ENCODE data around the gene BEND6. TPM values are rescaled to one million over a fixed set of nuclear protein-coding genes. Genes with fewer than 3 reads are reported as not detected.

BEND6 gene
- total RNA-seq, 4 donors from 2014 or later, result 0.98 to 1.8 (median 1.5) TPM; not detected in 1

GRCh38 chr6:56930846-56931245 is 24.1 kb upstream of the BEND6 start:
- TF ChIP-seq CTCF (IDR thresholded peaks at IDR 0.05; ENCODE audit: low read depth), result no peak

DNA sequence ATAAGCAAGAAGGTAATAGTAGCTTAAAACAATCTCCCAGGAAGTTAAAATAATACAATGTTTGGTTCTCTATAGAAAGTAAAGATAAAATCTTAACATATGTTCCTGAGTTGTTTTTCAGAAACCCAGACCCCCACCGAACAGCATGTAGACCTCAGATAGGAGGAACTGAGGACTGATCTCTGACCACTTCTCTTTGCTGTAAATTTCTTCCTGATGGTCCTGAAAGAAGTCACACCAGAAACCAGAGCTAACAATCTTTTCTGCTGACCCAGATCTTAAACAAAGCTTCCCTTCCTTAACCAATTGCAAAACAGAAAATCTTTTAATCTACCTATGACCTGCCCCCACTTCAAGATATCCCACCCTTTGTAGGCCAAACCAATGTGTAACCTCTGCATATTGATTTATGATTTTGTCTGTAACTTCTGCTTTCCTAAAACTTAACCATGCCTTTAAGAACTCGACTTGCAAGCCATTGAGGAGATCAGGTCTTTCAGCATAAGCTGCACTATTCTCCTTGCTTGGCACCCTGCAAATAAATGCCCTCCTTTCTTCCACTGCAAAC is 21.9 kb upstream of the BEND6 start:
- TF ChIP-seq CTCF (IDR thresholded peaks at IDR 0.05; ENCODE audit: low read depth), result no peak

DNA sequence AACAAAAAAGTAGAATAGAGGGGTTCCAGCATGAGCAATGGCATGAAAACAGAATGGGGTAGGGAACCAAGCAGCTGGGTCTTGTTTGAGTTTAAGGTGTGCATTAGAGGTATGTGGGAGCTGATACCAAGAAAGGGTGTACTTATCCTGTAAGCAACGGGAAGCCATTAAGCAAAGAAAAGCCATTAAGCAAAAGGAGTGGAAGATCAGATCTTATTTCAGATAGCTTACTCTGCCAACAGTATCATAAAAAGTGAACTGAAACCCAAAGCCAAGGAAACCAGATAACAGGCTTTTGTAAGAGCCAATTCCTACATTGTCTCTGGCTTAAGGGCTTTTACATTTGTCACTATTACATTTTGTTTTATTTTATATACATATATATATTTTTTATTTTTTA is 21.3 kb upstream of the BEND6 start:
- TF ChIP-seq CTCF (IDR thresholded peaks at IDR 0.05; ENCODE audit: low read depth), result no peak

GRCh38 chr6:56934876-56935275 is 20.0 kb upstream of the BEND6 start:
- no peak for TF ChIP-seq CTCF (IDR thresholded peaks at IDR 0.05; ENCODE audit: low read depth)

- TF ChIP-seq CTCF (IDR thresholded peaks at IDR 0.05; ENCODE audit: low read depth), result no peak
These were observed 18.4 kb upstream of the BEND6 start for GRCh38 chr6:56936466-56936865.

GRCh38 chr6:56938649-56939191 is 16.2 kb upstream of the BEND6 start:
- no peak for TF ChIP-seq CTCF (IDR thresholded peaks at IDR 0.05; ENCODE audit: low read depth)

GRCh38 chr6:56940463-56940862 is 14.4 kb upstream of the BEND6 start:
- TF ChIP-seq CTCF (IDR thresholded peaks at IDR 0.05; ENCODE audit: low read depth), result no peak

All from subcutaneous adipose tissue (tissue), 4 donors.